DND-41 (cell line): ENCODE data around the gene UBAC1.
"Not testable (repeated sequence)": the region's sequence is repeated elsewhere in the genome, so short reads cannot be mapped to it uniquely, and the experiment has no call there.

Experiments used
- ATAC-seq: fragments of 200-7000 bp; cut with Tn5 transposase; 3 replicates; pipeline ENCODE4 v1.9.1; 2021; ENCODE audit warnings: low read depth; ENCODE audit not compliant: insufficient read depth
- DNase-seq: peaks from one replicate; pipeline ENCODE4 v3.0.0-alpha.2; 2020
- H2AFZ ChIP-seq: 2 replicates; pipeline ENCODE4 v1.6.0; 2012; ENCODE audit warnings: low read depth, low read length
- H3K27ac ChIP-seq: 2 replicates; pipeline ENCODE4 v1.5.1; 2012; ENCODE audit warnings: low read length, inconsistent platforms
- H3K27me3 ChIP-seq: fragments of 200-600 bp; sonication (generic); 2 replicates; pipeline ENCODE4 v1.6.0; 2012; ENCODE audit warnings: low read length, mild to moderate bottlenecking, inconsistent platforms; ENCODE audit not compliant: insufficient read depth, poor library complexity
- H3K36me3 ChIP-seq: 2 replicates; pipeline ENCODE4 v1.5.1; 2012; ENCODE audit warnings: low read length, inconsistent platforms; ENCODE audit not compliant: insufficient read depth
- H3K4me1 ChIP-seq: 2 replicates; pipeline ENCODE4 v1.5.1; 2012; ENCODE audit warnings: mild to moderate bottlenecking, low read length; ENCODE audit not compliant: insufficient read depth
- H3K4me2 ChIP-seq: 2 replicates; pipeline ENCODE4 v1.6.0; 2012; ENCODE audit warnings: mild to moderate bottlenecking, moderate library complexity, low read length, inconsistent platforms; ENCODE audit not compliant: insufficient read depth
- H3K4me3 ChIP-seq, 2 experiments: fragments of 200-600 bp in 1 of 2; shearing (Covaris generic) in 1 of 2; 2 replicates each; pipeline ENCODE4 v1.5.1; 2012 to 2016; ENCODE audit warnings: inconsistent platforms in 2 of 2, low read length in 2 of 2, mild to moderate bottlenecking in 2 of 2, low read depth in 1 of 2, moderate library complexity in 1 of 2
- H3K79me2 ChIP-seq: 2 replicates; pipeline ENCODE4 v1.6.0; 2012; ENCODE audit warnings: low read length, inconsistent platforms; ENCODE audit not compliant: insufficient read depth
- H3K9ac ChIP-seq: 2 replicates; pipeline ENCODE4 v1.6.0; 2012; ENCODE audit warnings: low read depth, mild to moderate bottlenecking, inconsistent platforms, low read length, moderate library complexity
- H3K9me3 ChIP-seq: 2 replicates; pipeline ENCODE4 v1.5.1; 2012; ENCODE audit warnings: low read length, moderate library complexity, mild to moderate bottlenecking, inconsistent platforms; ENCODE audit not compliant: insufficient read depth, severe bottlenecking
- H4K20me1 ChIP-seq: 2 replicates; pipeline ENCODE4 v1.6.0; 2012; ENCODE audit warnings: low read length; ENCODE audit not compliant: insufficient read depth
- EZH2 ChIP-seq: IDR thresholded peaks from 3 replicates; pipeline ENCODE4 v1.6.1; 2012; ENCODE audit warnings: borderline replicate concordance, low read depth, mild to moderate bottlenecking, moderate library complexity, low read length, inconsistent platforms; ENCODE audit not compliant: severe bottlenecking
- TF ChIP-seq, protein P1 (sequence below): IDR thresholded peaks from 2 replicates; pipeline ENCODE4 v1.5.1; 2012; ENCODE audit warnings: borderline replicate concordance, low read length, moderate library complexity, mild to moderate bottlenecking; ENCODE audit not compliant: poor library complexity, severe bottlenecking; ENCODE audit errors: extremely low read depth

Gene UBAC1

DNA sequence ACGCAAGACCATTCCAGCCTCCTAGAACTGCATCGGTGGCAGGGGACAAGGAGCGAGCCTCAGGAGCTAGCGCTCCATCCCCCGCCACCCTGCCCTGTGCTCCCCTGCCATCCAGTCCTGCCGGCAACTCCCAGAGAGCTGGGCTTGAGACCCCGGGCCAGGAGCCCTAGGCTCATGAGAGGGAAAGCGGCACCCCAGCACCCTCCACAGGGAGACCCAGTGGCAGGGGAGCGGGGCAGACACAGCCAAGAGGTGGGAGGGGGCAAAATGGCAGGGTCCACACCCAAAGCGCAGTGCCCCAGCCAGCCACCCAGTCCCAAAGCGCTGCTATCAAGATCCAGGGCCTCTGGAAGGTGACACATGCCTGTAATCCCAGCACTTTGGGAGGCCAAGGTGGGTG lies 12.7 kb downstream of the UBAC1 start:
- Histone ChIP-seq H3K36me3 (peaks cover 69% of the 10 kb centered on the region), H3K4me3 (no peak overlapping the region), H3K4me1 (no peaks in the 10 kb centered on the region), H3K27me3 (no peaks in the 10 kb centered on the region), H2AFZ (no peak overlapping the region), H3K27ac (no peak overlapping the region), H3K4me2 (no peak overlapping the region), H4K20me1 (peaks cover 30% of the 10 kb centered on the region), H3K9me3 (no peaks in the 10 kb centered on the region), H3K9ac (no peak overlapping the region), H3K79me2 (no peaks in the 10 kb centered on the region)
- no peak for DNase-seq
- TF ChIP-seq, protein P1, sequence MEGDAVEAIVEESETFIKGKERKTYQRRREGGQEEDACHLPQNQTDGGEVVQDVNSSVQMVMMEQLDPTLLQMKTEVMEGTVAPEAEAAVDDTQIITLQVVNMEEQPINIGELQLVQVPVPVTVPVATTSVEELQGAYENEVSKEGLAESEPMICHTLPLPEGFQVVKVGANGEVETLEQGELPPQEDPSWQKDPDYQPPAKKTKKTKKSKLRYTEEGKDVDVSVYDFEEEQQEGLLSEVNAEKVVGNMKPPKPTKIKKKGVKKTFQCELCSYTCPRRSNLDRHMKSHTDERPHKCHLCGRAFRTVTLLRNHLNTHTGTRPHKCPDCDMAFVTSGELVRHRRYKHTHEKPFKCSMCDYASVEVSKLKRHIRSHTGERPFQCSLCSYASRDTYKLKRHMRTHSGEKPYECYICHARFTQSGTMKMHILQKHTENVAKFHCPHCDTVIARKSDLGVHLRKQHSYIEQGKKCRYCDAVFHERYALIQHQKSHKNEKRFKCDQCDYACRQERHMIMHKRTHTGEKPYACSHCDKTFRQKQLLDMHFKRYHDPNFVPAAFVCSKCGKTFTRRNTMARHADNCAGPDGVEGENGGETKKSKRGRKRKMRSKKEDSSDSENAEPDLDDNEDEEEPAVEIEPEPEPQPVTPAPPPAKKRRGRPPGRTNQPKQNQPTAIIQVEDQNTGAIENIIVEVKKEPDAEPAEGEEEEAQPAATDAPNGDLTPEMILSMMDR = no peak
- TF ChIP-seq EZH2 = no peak
- no peak for ATAC-seq

DNA sequence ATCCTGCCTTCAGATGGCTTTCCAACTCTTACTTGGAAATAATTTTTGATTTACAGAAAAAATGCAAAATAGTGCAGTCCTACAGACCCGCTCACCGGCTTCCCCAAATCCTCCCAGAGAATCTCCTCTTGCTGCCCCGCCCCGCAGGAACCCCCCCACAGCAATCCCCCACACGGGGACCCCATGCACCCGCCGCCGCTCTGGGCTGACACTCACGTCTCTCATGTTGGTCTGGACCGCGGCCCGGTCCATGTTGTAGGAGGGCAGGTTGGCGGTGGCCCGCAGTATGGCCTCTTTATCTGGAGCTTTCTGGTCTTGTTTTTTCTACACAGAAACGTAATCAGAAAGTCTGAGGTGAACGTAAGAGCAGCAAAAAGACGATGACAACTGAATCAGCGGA lies 13.6 kb downstream of the UBAC1 start:
- ATAC-seq = no peak
- H3K4me2 ChIP-seq = no peak overlapping the region
- no peak overlapping the region for H3K4me3 ChIP-seq
- TF ChIP-seq, protein P1 = no peak
- no peak for TF ChIP-seq EZH2
- no peaks in the 10 kb centered on the region for H3K4me1 ChIP-seq
- peaks cover 35% of the 10 kb centered on the region for H4K20me1 ChIP-seq
- no peaks in the 10 kb centered on the region for H3K9me3 ChIP-seq
- no peak overlapping the region for H2AFZ ChIP-seq
- no peak overlapping the region for H3K27ac ChIP-seq
- H3K79me2 ChIP-seq = no peaks in the 10 kb centered on the region
- H3K27me3 ChIP-seq = no peaks in the 10 kb centered on the region
- no peak overlapping the region for H3K9ac ChIP-seq
- peaks cover 65% of the 10 kb centered on the region for H3K36me3 ChIP-seq
- DNase-seq = no peak

DNA sequence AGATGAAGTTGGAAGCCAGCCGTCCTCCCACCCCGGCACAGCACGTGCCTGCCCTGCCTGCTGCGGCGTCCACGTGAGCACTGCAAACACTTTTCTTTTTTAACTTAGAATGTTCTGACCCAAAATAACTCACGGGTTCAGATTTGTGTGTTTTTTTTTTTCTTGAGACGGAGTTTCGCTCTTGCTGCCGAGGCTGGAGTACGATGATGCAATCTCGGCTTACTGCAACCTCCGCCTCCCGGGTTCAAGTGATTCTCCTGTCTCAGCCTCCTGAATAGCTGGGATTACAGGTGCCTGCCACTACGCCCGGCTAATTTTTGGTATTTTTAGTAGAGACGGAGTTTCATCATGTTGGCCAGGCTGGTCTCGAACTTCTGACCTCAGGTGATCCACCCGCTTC lies 14.1 kb downstream of the UBAC1 start:
- DNase-seq, H3K27ac ChIP-seq, H3K4me2 ChIP-seq, H3K27me3 ChIP-seq, H3K9me3 ChIP-seq, H3K9ac ChIP-seq, H3K4me3 ChIP-seq, H3K79me2 ChIP-seq, H2AFZ ChIP-seq, H3K4me1 ChIP-seq, ATAC-seq: not testable (repeated sequence)
- Histone ChIP-seq H3K36me3 (peaks cover 63% of the 10 kb centered on the region), H4K20me1 (peaks cover 35% of the 10 kb centered on the region)

DNA sequence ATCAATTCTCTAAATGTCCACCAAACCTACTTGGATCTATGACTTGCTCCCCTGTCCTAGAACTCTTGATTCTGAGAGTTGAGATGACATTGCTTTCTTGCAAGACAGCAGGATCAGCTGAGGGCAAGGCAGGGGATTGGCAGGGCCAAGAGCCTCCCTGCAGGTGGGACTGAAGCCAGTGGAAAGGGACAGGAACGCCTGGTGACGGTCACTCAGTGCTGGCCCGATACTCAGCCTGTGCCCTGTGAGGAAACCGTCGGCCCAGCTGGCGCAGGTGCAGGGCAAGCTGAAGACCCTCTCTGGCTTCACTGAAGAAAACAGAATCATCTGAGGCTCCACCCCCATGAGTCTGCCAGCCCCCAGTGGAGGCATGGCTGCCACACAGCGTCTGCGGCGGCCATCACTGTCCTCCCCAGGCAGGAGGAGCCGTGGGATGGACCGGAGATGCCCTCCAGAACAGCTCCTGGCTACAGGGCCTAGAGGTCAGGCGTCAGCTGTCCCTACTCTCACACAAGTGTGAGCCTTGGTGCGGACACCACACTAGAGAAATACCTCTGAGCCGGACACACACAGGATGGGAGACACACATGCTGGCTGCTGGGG lies 14.7 kb downstream of the UBAC1 start:
- no peak overlapping the region for H3K4me3 ChIP-seq
- no peaks in the 10 kb centered on the region for H3K79me2 ChIP-seq
- H3K4me1 ChIP-seq = no peaks in the 10 kb centered on the region
- no peak overlapping the region for H2AFZ ChIP-seq
- H3K27ac ChIP-seq = no peak overlapping the region
- no peak overlapping the region for H3K9ac ChIP-seq
- H3K4me2 ChIP-seq = no peak overlapping the region
- no peak for ATAC-seq
- H3K36me3 ChIP-seq = peaks cover 64% of the 10 kb centered on the region
- no peaks in the 10 kb centered on the region for H3K9me3 ChIP-seq
- no peak for DNase-seq
- no peaks in the 10 kb centered on the region for H3K27me3 ChIP-seq
- no peak for TF ChIP-seq EZH2
- TF ChIP-seq, protein P1 = no peak
- peaks cover 35% of the 10 kb centered on the region for H4K20me1 ChIP-seq
